GM23248 (cell line): ENCODE measurements around the gene P2RY4. TPM values are rescaled to one million over a fixed set of nuclear protein-coding genes. Genes with fewer than 3 reads are reported as not detected.
"Not testable (repeated sequence)": the region's sequence is repeated elsewhere in the genome, so short reads cannot be mapped to it uniquely, and the experiment has no call there.

Source experiments
- DNase-seq: peaks from one replicate; pipeline ENCODE4 v3.0.0-alpha.2; 2015
- H2AFZ ChIP-seq: fragments of 200-600 bp; sonication (generic); 2 replicates; pipeline ENCODE4 v1.6.1; 2016; ENCODE audit warnings: antibody characterized with exemption
- H3F3A ChIP-seq: fragments of 200-600 bp; sonication (generic); 2 replicates; pipeline ENCODE4 v1.6.1; 2016; ENCODE audit warnings: mild to moderate bottlenecking, antibody characterized with exemption, mixed run types; ENCODE audit not compliant: insufficient read depth
- H3K27ac ChIP-seq: fragments of 200-600 bp; sonication (generic); 2 replicates; pipeline ENCODE4 v1.5.1; 2016; ENCODE audit warnings: mild to moderate bottlenecking
- H3K27me3 ChIP-seq: fragments of 200-600 bp; sonication (generic); replicated peaks from 2 replicates; pipeline ENCODE4 v1.6.1; 2016; ENCODE audit warnings: mild to moderate bottlenecking; ENCODE audit not compliant: insufficient read depth
- H3K36me3 ChIP-seq: fragments of 200-600 bp; sonication (generic); 2 replicates; pipeline ENCODE4 v1.6.1; 2016; ENCODE audit warnings: low read depth, mild to moderate bottlenecking
- H3K4me1 ChIP-seq: fragments of 200-600 bp; sonication (generic); 2 replicates; pipeline ENCODE4 v1.6.1; 2016; ENCODE audit warnings: mild to moderate bottlenecking; ENCODE audit not compliant: insufficient read depth
- H3K4me2 ChIP-seq: fragments of 200-600 bp; sonication (generic); one replicate; pipeline ENCODE4 v1.6.1; 2016; ENCODE audit warnings: mild to moderate bottlenecking; ENCODE audit not compliant: unreplicated experiment
- H3K4me3 ChIP-seq: fragments of 200-600 bp; sonication (generic); 2 replicates; pipeline ENCODE4 v1.5.1; 2016; ENCODE audit warnings: mild to moderate bottlenecking
- H3K79me2 ChIP-seq: fragments of 200-600 bp; sonication (generic); 2 replicates; pipeline ENCODE4 v1.6.1; 2016; ENCODE audit warnings: mild to moderate bottlenecking; ENCODE audit not compliant: insufficient read depth
- H3K9ac ChIP-seq: fragments of 200-600 bp; sonication (generic); 2 replicates; pipeline ENCODE4 v1.6.1; 2016; ENCODE audit warnings: mild to moderate bottlenecking
- H3K9me2 ChIP-seq: fragments of 200-600 bp; sonication (generic); 2 replicates; pipeline ENCODE4 v1.6.1; 2016; ENCODE audit warnings: mixed run types, mild to moderate bottlenecking, moderate library complexity; ENCODE audit not compliant: insufficient read depth
- H3K9me3 ChIP-seq: fragments of 200-600 bp; sonication (generic); one replicate; pipeline ENCODE4 v1.6.1; 2017; ENCODE audit warnings: low read depth
- H4K20me1 ChIP-seq: fragments of 200-600 bp; sonication (generic); 2 replicates; pipeline ENCODE4 v1.6.0; 2016; ENCODE audit not compliant: insufficient read depth
- EZH2 ChIP-seq: fragments of 200-600 bp; sonication (generic); IDR thresholded peaks from 2 replicates; pipeline ENCODE4 v1.6.1; 2018; ENCODE audit warnings: antibody characterized with exemption, mild to moderate bottlenecking; ENCODE audit not compliant: insufficient read depth, poor library complexity, severe bottlenecking
- EZH2phosphoT487 ChIP-seq: fragments of 200-600 bp; sonication (generic); IDR thresholded peaks from 2 replicates; pipeline ENCODE4 v1.6.1; 2018; ENCODE audit warnings: antibody characterized with exemption, moderate library complexity, mild to moderate bottlenecking, low read depth; ENCODE audit not compliant: insufficient read depth
- WGBS, 2 experiments: methylation state at CpG; one replicate each; pipeline ENCODE4 v1.1.6; 2015 to 2017; ENCODE audit warnings: low lambda C conversion rate in 2 of 2, low coverage in 1 of 2; ENCODE audit errors: missing lambda C conversion rate in 2 of 2; 5-methylcytosine and 5-hydroxymethylcytosine counted together
- in situ Hi-C: fragments of 300-500 bp; cut with MboI; formaldehyde crosslinking; loops from 2 replicates; pipeline ENCODE4 v1.15.0; 2020
- polyA plus RNA-seq: library from polyadenylated mRNA; unstranded; fragments of >200 nt; fragmentation: Nextera tagmentation; extraction: Ambion mirVana; gene quantifications from 2 replicates; pipeline ENCODE4 v1.2.1, GENCODE V29; 2016
- small RNA-seq: library from RNA; depleted of rRNA; stranded (forward); fragments of <200 nt; gene quantifications from one replicate; pipeline ENCODE3, GENCODE V24; 2014; ENCODE audit warnings: low read depth, low replicate concordance
- total RNA-seq: library from RNA; depleted of rRNA; stranded (reverse); fragments of >200 nt; shearing (Covaris generic); gene quantifications from 2 replicates; pipeline ENCODE4 v1.2.3, GENCODE V29; 2014; rRNA removed

P2RY4 gene
- total and polyA plus RNA-seq, 2 experiments from 2014 or later: not detected

DNA sequence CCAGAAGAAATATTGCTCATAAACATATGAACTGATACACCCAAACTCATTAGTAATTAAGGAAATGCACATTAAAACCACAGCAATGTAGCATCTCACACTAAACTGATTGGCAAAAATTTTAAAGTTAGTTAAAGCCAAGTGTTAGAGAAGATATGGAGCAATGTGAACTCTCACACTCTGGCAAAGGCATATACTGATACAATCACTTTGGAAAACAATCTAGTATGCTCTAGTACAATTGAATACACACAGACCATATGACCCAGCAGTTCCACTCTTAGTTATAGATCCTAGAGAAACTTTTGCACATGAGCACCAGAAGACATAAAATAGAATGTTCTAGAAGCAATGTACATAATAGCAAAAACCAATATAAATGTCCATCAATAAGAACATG is 34.0 kb downstream of the P2RY4 start:
- H3K79me2 ChIP-seq: no peaks in the 10 kb centered on the region
- no peak for DNase-seq
- H3K36me3 ChIP-seq: no peaks in the 10 kb centered on the region
- no peak overlapping the region for H3K4me2 ChIP-seq
- TF ChIP-seq EZH2 (no peak), EZH2phosphoT487 (no peak)
- no peak overlapping the region for H3K27ac ChIP-seq
- no peaks in the 10 kb centered on the region for H4K20me1 ChIP-seq
- in situ Hi-C loops: no loop called here
- no peaks in the 10 kb centered on the region for H3K9me2 ChIP-seq
- no peaks in the 10 kb centered on the region for H3K9me3 ChIP-seq
- H2AFZ ChIP-seq: no peak overlapping the region
- H3K4me3 ChIP-seq: no peak overlapping the region
- no peak overlapping the region for H3K9ac ChIP-seq
- H3K27me3 ChIP-seq: no peaks in the 10 kb centered on the region
- no peaks in the 10 kb centered on the region for H3K4me1 ChIP-seq
- no peaks in the 10 kb centered on the region for H3F3A ChIP-seq

DNA sequence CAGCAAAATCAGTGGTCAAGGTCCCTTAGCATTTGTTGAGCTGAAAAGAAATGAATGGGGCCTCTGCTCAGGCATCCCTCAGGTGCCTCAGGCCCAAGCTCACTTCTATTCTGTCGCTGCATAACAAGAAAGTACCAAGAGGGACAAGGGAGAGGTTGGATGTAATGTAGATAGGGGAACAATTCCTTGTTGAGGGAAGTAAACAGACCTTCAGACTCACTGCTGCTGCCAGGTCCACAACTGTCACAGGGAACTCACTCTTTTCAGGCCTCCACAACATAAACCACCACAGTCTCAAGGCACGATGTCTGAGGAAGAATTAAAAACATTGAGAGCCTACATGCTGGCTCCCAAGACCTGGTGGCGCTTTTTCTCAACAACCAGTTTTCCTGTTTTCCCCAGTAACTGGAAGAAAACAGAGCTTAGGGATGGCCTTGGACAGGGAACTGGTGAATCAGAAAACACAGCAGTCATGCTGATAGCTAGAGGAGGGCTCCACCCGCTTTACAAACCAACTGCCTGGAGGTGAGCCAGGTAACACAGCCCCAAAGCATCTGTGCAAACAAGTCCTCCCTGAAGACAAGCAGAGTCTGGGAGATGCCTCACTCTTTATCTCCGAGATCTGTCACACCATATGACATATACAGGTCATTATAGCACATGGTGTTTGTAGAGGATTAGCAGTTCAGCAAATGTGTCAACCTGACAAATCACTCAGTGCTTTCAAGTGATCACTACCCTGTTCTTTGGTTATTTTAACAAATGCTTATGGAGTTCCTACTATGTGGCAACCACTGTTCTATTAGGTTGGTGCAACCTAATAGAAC is 39.9 kb downstream of the P2RY4 start:
- H2AFZ ChIP-seq: no peak overlapping the region
- H3K9me2 ChIP-seq: no peaks in the 10 kb centered on the region
- H4K20me1 ChIP-seq: no peaks in the 10 kb centered on the region
- H3K27ac ChIP-seq: 0 out of 2 replicates have a peak overlapping the region, but pooled peaks have one; percentile 6
- no peaks in the 10 kb centered on the region for H3K4me1 ChIP-seq
- no peaks in the 10 kb centered on the region for H3K27me3 ChIP-seq
- no peaks in the 10 kb centered on the region for H3F3A ChIP-seq
- no peak overlapping the region for H3K4me3 ChIP-seq
- DNase-seq: peak; percentile 59
- no peak overlapping the region for H3K4me2 ChIP-seq
- in situ Hi-C loops: no loop called here
- no peak for TF ChIP-seq EZH2
- no peak for TF ChIP-seq EZH2phosphoT487
- no peaks in the 10 kb centered on the region for H3K36me3 ChIP-seq
- no peaks in the 10 kb centered on the region for H3K79me2 ChIP-seq
- 55 to 56% methylated on average over 5 of the region's 5 CpGs for WGBS, 2 experiments
- no peaks in the 10 kb centered on the region for H3K9me3 ChIP-seq
- H3K9ac ChIP-seq: no peak overlapping the region

DNA sequence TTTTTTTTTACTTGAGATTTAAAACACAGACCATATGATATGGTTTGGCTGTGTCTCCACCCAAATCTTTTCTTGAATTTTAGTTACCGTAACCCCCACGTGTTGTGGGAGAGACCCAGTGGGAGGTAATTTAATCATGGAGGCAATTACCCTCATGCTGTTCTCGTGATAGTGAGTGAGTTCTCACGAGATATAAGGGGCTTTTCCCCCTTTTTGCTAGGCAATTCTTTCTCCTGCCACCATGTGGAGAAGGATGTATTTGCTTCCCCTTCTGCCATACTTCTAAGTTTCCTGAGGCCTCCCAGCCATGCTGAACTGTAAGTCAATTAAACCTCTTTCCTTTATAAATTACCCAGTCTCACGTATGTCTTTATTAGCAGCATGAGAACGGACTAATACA is 50.4 kb downstream of the P2RY4 start:
- H2AFZ ChIP-seq, H3K27ac ChIP-seq, H3K9me2 ChIP-seq, H3K9me3 ChIP-seq, in situ Hi-C loops, H4K20me1 ChIP-seq, H3K27me3 ChIP-seq, H3K36me3 ChIP-seq, H3K4me2 ChIP-seq, H3K4me3 ChIP-seq, DNase-seq, H3K4me1 ChIP-seq, H3K9ac ChIP-seq, H3F3A ChIP-seq, H3K79me2 ChIP-seq: not testable (repeated sequence)
- WGBS, 2 experiments: 40 to 42% methylated on average over 6 of the region's 6 CpGs

DNA sequence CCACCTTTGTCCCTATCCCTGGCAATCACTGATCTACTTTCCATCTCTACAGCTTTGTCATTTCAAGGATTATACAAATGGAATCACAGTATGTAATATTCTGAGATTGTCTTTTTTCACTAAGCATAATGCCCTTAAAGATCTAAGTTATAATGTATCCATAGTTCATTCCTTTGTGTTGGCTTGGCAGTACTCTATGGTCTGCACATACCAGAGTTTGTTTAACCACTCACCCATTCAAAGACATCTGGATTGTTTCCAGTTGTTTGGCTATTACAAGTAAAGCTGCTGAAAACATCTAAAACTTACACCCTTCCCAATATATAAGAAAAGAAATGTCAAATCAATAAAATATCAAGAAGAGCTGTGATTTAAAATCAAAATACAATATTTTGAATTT is 51.5 kb downstream of the P2RY4 start:
- Histone ChIP-seq H2AFZ (no peak overlapping the region), H3K27ac (no peak overlapping the region), H3K4me1 (no peaks in the 10 kb centered on the region), H3K9me2 (no peaks in the 10 kb centered on the region), H3K4me2 (no peak overlapping the region), H3F3A (no peaks in the 10 kb centered on the region), H3K36me3 (no peaks in the 10 kb centered on the region), H3K27me3 (no peaks in the 10 kb centered on the region), H3K4me3 (no peak overlapping the region), H3K79me2 (no peaks in the 10 kb centered on the region), H4K20me1 (no peaks in the 10 kb centered on the region), H3K9ac (no peak overlapping the region), H3K9me3 (no peaks in the 10 kb centered on the region)
- in situ Hi-C loops: no loop called here
- TF ChIP-seq EZH2 (no peak), EZH2phosphoT487 (no peak)
- peak; percentile 9 for DNase-seq

Small RNAs within 50 kb of the gene (small RNA-seq; reads per million reads assigned to genes)
- gene RNA5SP507: not detected

Other genes starting within 250 kb of the P2RY4 start
- gene AWAT2, start 210.3 kb downstream of the P2RY4 start, total RNA-seq: not detected in 2 replicates
- not detected in 2 replicates for gene AWAT2, start 210.3 kb downstream of the P2RY4 start, polyA plus RNA-seq
- not detected in 2 replicates for gene OTUD6A, start 197.7 kb downstream of the P2RY4 start, total RNA-seq
- gene OTUD6A, start 197.7 kb downstream of the P2RY4 start, polyA plus RNA-seq: not detected in 2 replicates
- gene IGBP1, start 126.8 kb downstream of the P2RY4 start, total RNA-seq: 57.3 and 59.1 TPM in 2 replicates
- gene IGBP1, start 126.8 kb downstream of the P2RY4 start, polyA plus RNA-seq: 31.8 and 33.6 TPM in 2 replicates
- not detected in 2 replicates for gene DGAT2L6, start 82.7 kb downstream of the P2RY4 start, total RNA-seq
- not detected in 2 replicates for gene DGAT2L6, start 82.7 kb downstream of the P2RY4 start, polyA plus RNA-seq
- gene AWAT1, start 25.5 kb downstream of the P2RY4 start, total RNA-seq: not detected in 2 replicates
- not detected in 2 replicates for gene AWAT1, start 25.5 kb downstream of the P2RY4 start, polyA plus RNA-seq
- gene ARR3, start 8.1 kb upstream of the P2RY4 start, total RNA-seq: not detected in 2 replicates
- gene ARR3, start 8.1 kb upstream of the P2RY4 start, polyA plus RNA-seq: not detected in 2 replicates
- gene RAB41, start 22.0 kb upstream of the P2RY4 start, total RNA-seq: not detected in 2 replicates
- not detected in 2 replicates for gene RAB41, start 22.0 kb upstream of the P2RY4 start, polyA plus RNA-seq
- gene PDZD11, start 29.7 kb upstream of the P2RY4 start, total RNA-seq: 57.0 and 59.3 TPM in 2 replicates
- gene PDZD11, start 29.7 kb upstream of the P2RY4 start, polyA plus RNA-seq: 110 and 116 TPM in 2 replicates
- 5.6 and 7.5 TPM in 2 replicates for gene KIF4A, start 29.9 kb upstream of the P2RY4 start, total RNA-seq
- 6.5 and 7.6 TPM in 2 replicates for gene KIF4A, start 29.9 kb upstream of the P2RY4 start, polyA plus RNA-seq
- gene GDPD2, start 163.1 kb upstream of the P2RY4 start, total RNA-seq: not detected in 2 replicates
- not detected in 2 replicates for gene GDPD2, start 163.1 kb upstream of the P2RY4 start, polyA plus RNA-seq
- gene DLG3, start 184.6 kb upstream of the P2RY4 start, total RNA-seq: 1.9 TPM in 2 replicates
- gene DLG3, start 184.6 kb upstream of the P2RY4 start, polyA plus RNA-seq: 1.2 and 1.7 TPM in 2 replicates